Naive thymus-derived CD4-positive, alpha-beta T cell (primary cell): ENCODE data around the gene C16orf46. TPM values are rescaled to one million over a fixed set of nuclear protein-coding genes. Genes with fewer than 3 reads are reported as not detected.

Source experiments
- ATAC-seq: fragments of 150-1000 bp; cut with Tn5 transposase; 2 replicates; pipeline ENCODE4 v1.10.0; 2021; ENCODE audit warnings: mild to moderate bottlenecking, moderate library complexity
- CTCF ChIA-PET: fragments of 350-600 bp; sonication (Branson Sonifier 250); formaldehyde crosslinking; loops from one replicate; lab custom pipeline; 2021; ENCODE audit warnings: antibody characterized with exemption; lab: Charles Lee
- POLR2A ChIA-PET: fragments of 350-600 bp; sonication (Branson Sonifier 250); formaldehyde crosslinking; loops from one replicate; lab custom pipeline; 2021; ENCODE audit warnings: antibody characterized with exemption, inconsistent platforms; lab: Charles Lee
- DNase-seq, 9 donors: peaks; one replicate each; pipeline versions ENCODE4 v3.0.0 to v3.0.0-alpha.2; 2020 to 2022; ENCODE audit warnings: mixed read lengths in 1 of 9
- H3K27ac ChIP-seq: one replicate; pipeline ENCODE4 v1.7.0; 2013; ENCODE audit warnings: mild to moderate bottlenecking, low read depth, low read length, moderate library complexity
- H3K27me3 ChIP-seq, 2 donors: one replicate each; pipeline ENCODE4 v1.7.0; 2013; ENCODE audit warnings: low read length in 2 of 2, mild to moderate bottlenecking in 2 of 2, moderate library complexity in 2 of 2; ENCODE audit not compliant: control insufficient read depth in 2 of 2, insufficient read depth in 2 of 2
- H3K36me3 ChIP-seq, 3 experiments: 1 replicate in 2 of 3; 2 replicates in 1 of 3; pipeline ENCODE4 v1.7.0; 2013; ENCODE audit warnings: low read length in 3 of 3, mild to moderate bottlenecking in 3 of 3, moderate library complexity in 1 of 3; ENCODE audit not compliant: insufficient read depth in 3 of 3, control insufficient read depth in 2 of 3
- H3K4me1 ChIP-seq, 2 donors: one replicate each; pipeline ENCODE4 v1.7.0; 2013; ENCODE audit warnings: low read length in 2 of 2, mild to moderate bottlenecking in 2 of 2, moderate library complexity in 1 of 2; ENCODE audit not compliant: control insufficient read depth in 2 of 2, insufficient read depth in 2 of 2
- H3K4me3 ChIP-seq: 2 replicates; pipeline ENCODE4 v1.7.0; 2013; ENCODE audit warnings: mild to moderate bottlenecking, low read length
- H3K9me3 ChIP-seq, 3 experiments: 1 replicate in 2 of 3; 2 replicates in 1 of 3; pipeline ENCODE4 v1.7.0; 2013; ENCODE audit warnings: low read length in 3 of 3; ENCODE audit not compliant: control insufficient read depth in 2 of 3
- H3K27ac Mint-ChIP-seq, 9 donors: one replicate each; pipeline ENCODE4 v1.8.0; 2020 to 2022; ENCODE audit warnings: mixed read lengths in 9 of 9, mild to moderate bottlenecking in 8 of 9, moderate library complexity in 5 of 9, inconsistent platforms in 2 of 9
- H3K27me3 Mint-ChIP-seq, 5 donors: one replicate each; pipeline ENCODE4 v1.8.0; 2021 to 2022; ENCODE audit warnings: mixed read lengths in 5 of 5, mild to moderate bottlenecking in 1 of 5
- H3K36me3 Mint-ChIP-seq, 5 donors: one replicate each; pipeline ENCODE4 v1.8.0; 2020 to 2022; ENCODE audit warnings: mixed read lengths in 5 of 5, mild to moderate bottlenecking in 3 of 5, inconsistent platforms in 1 of 5
- H3K4me1 Mint-ChIP-seq, 7 donors: one replicate each; pipeline ENCODE4 v1.8.0; 2020 to 2022; ENCODE audit warnings: mixed read lengths in 7 of 7, mild to moderate bottlenecking in 3 of 7, inconsistent platforms in 1 of 7
- H3K4me3 Mint-ChIP-seq, 10 donors: one replicate each; pipeline ENCODE4 v1.8.0; 2020 to 2022; ENCODE audit warnings: mild to moderate bottlenecking in 10 of 10, mixed read lengths in 10 of 10, moderate library complexity in 6 of 10, inconsistent platforms in 2 of 10
- H3K9me3 Mint-ChIP-seq, 11 donors: one replicate each; pipeline ENCODE4 v1.8.0; 2020 to 2022; ENCODE audit warnings: mixed read lengths in 11 of 11, mild to moderate bottlenecking in 4 of 11, inconsistent platforms in 1 of 11, moderate library complexity in 1 of 11
- intact Hi-C, 2 donors: fragments of 100-400 bp; cut with micrococcal nuclease; formaldehyde crosslinking; loops; one replicate each; pipeline ENCODE4 v1.15.1; 2023
- polyA plus RNA-seq, 2 donors: library from polyadenylated mRNA; unstranded; fragments of 300-500 nt; fragmentation: Illumina TruSeq; gene quantifications; one replicate each; pipeline ENCODE4 v1.2.3, GENCODE V29; 2021
- total RNA-seq, 6 experiments: library from RNA in 5 of 6; stranded (reverse) in 5 of 6; gene quantifications; 1 replicate in 5 of 6; 2 replicates in 1 of 6; pipeline ENCODE4 v1.2.3 and lab custom pipeline; 2021 to 2026

The C16orf46 gene
- total and polyA plus RNA-seq, 7 experiments from 2014 or later, result 0.24 to 2.1 (median 0.43) TPM; not detected in 1

- H3K4me1 Mint-ChIP-seq, result peaks cover 0 to 4% (median 0%) of the 10 kb centered on the region in 7 donors
- ATAC-seq (no peak), DNase-seq (no peak)
- no peaks in the 10 kb centered on the region for H3K9me3 ChIP-seq
- no peak overlapping the region for H3K4me3 ChIP-seq
- no peaks in the 10 kb centered on the region for H3K36me3 Mint-ChIP-seq
- no peaks in the 10 kb centered on the region for H3K27me3 Mint-ChIP-seq
- no peak overlapping the region for H3K4me3 Mint-ChIP-seq
- H3K4me1 ChIP-seq, result peaks cover 9% of the 10 kb centered on the region in 2 donors
- POLR2A ChIA-PET, result no interaction called here
- peaks cover 0 to 7% (median 0%) of the 10 kb centered on the region in 3 experiments for H3K36me3 ChIP-seq
- H3K27ac Mint-ChIP-seq, result no peak overlapping the region
- no peaks in the 10 kb centered on the region for H3K27me3 ChIP-seq
- H3K27ac ChIP-seq, result no peak overlapping the region
- no peaks in the 10 kb centered on the region for H3K9me3 Mint-ChIP-seq
- CTCF ChIA-PET, result no interaction called here
- intact Hi-C loops, result no loop called here
Observed at GRCh38 chr16:81081014-81081413, 4.0 kb upstream of the C16orf46 start.

- DNase-seq (no peak), ATAC-seq (no peak)
- H3K4me3 Mint-ChIP-seq, result peak overlapping the region in 1 of 10 donors; percentile 45
- ChIA-PET CTCF (interaction anchor here (0.8 kb wide), 1 partner anchor 118 kb away, joined by 4 read pairs; no protein-coding TSS in a partner anchor), POLR2A (interaction anchor here (0.5 kb wide), 1 partner anchor 25 kb away, joined by 3 read pairs; no protein-coding TSS in a partner anchor)
- H3K27me3 ChIP-seq, result no peaks in the 10 kb centered on the region
- H3K27ac ChIP-seq, result no peak overlapping the region
- H3K9me3 ChIP-seq, result no peaks in the 10 kb centered on the region
- peaks cover 10 to 11% of the 10 kb centered on the region in 2 donors for H3K4me1 ChIP-seq
- no peaks in the 10 kb centered on the region for H3K36me3 Mint-ChIP-seq
- peak overlapping the region in 1 of 9 donors; percentile 12 for H3K27ac Mint-ChIP-seq
- H3K4me3 ChIP-seq, result no peak overlapping the region
- peaks cover 0 to 7% (median 0%) of the 10 kb centered on the region in 3 experiments for H3K36me3 ChIP-seq
- H3K27me3 Mint-ChIP-seq, result no peaks in the 10 kb centered on the region
- H3K4me1 Mint-ChIP-seq, result peaks cover 0 to 4% (median 0%) of the 10 kb centered on the region in 7 donors
- no peaks in the 10 kb centered on the region for H3K9me3 Mint-ChIP-seq
- intact Hi-C loops, result no loop called here
Observed at GRCh38 chr16:81080233-81080632, 3.2 kb upstream of the C16orf46 start.

- ATAC-seq (peak; percentile 92), DNase-seq (peak; percentile 89 to 98 (median 95))
- intact Hi-C loops, result loop anchor here (1.0 to 10.0 kb wide), 14 partner anchors 20 to 1578 kb away; partner anchors contain the start of genes ATMIN (in 2 of the 2), CDYL2 (in 2 of the 2), CENPN (in 2 of the 2) and DYNLRB2 (in 2 of the 2)
- H3K4me1 Mint-ChIP-seq, result peaks cover 0 to 4% (median 0%) of the 10 kb centered on the region in 7 donors
- no peaks in the 10 kb centered on the region for H3K36me3 Mint-ChIP-seq
- H3K4me3 Mint-ChIP-seq, result no peak overlapping the region
- peaks cover 10 to 11% of the 10 kb centered on the region in 2 donors for H3K4me1 ChIP-seq
- ChIA-PET CTCF (interaction anchor here (1.0 to 2.1 kb wide), 2 partner anchors 40 to 42 kb away, joined by 4 to 14 read pairs; partner anchors contain the start of gene ATMIN), POLR2A (interaction anchor here (0.7 to 2.7 kb wide), 9 partner anchors 11 to 1785 kb away, joined by 3 to 20 read pairs (median 4); partner anchors contain the start of genes ATMIN, CENPN, CMC2 and GAN)
- H3K9me3 ChIP-seq, result no peaks in the 10 kb centered on the region
- H3K27me3 ChIP-seq, result no peaks in the 10 kb centered on the region
- peaks cover 0 to 7% (median 0%) of the 10 kb centered on the region in 3 experiments for H3K36me3 ChIP-seq
- peaks cover 0 to 10% (median 0%) of the 10 kb centered on the region in 5 donors for H3K27me3 Mint-ChIP-seq
- no peak overlapping the region for H3K27ac Mint-ChIP-seq
- H3K27ac ChIP-seq, result peak overlapping the region; percentile 89
- peak overlapping the region; percentile 96 for H3K4me3 ChIP-seq
- no peaks in the 10 kb centered on the region for H3K9me3 Mint-ChIP-seq
Observed at GRCh38 chr16:81076566-81077075, 417 bp downstream of the C16orf46 start.

DNA sequence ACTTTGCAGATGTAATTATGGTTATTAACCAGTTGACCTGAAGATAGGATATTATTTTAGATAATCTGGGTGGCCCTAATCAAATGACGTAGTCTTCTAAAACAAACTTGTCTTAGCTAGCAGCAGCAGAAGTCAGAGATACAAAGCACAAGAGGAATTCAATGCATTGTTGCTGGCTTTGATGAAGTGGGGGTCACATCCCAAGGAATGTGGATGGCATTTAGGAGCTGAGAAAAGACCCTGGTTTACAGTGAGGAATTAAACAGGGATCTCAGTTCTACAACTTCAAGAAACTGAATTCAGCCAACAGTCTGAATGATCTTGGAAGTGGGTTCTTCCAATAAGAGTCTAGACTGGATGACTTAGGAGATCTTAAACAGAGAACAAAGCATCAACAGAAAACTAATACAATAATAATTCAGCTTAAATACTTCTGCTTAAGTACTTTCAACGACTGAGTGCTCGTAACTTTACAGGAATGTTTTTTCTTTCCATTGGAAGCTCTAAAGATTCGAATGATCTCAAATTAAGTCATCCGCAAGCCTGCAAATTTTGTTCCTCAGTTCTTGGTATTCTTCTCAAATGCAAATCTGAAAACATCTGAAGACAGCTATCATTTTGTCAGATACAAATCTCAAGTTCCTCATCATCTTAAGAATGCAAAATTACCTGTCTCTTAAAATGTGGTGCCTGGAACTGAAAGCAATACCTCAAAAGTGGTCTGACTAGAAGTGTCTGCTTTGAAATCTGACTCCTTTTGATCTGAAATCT, 3.3 kb downstream of the C16orf46 start:
- no peaks in the 10 kb centered on the region for H3K36me3 Mint-ChIP-seq
- no peak overlapping the region for H3K4me3 Mint-ChIP-seq
- peaks cover 0 to 10% (median 0%) of the 10 kb centered on the region in 5 donors for H3K27me3 Mint-ChIP-seq
- Histone ChIP-seq H3K27ac (no peak overlapping the region), H3K9me3 (no peaks in the 10 kb centered on the region), H3K27me3 (no peaks in the 10 kb centered on the region), H3K36me3 (peaks cover 0 to 7% (median 0%) of the 10 kb centered on the region in 3 experiments), H3K4me3 (no peak overlapping the region), H3K4me1 (peaks cover 10 to 11% of the 10 kb centered on the region in 2 donors)
- POLR2A ChIA-PET, result interaction anchor here (0.5 to 0.7 kb wide), 3 partner anchors 14 to 1112 kb away, joined by 3 to 5 read pairs (median 3); no protein-coding TSS in a partner anchor
- no peak overlapping the region for H3K27ac Mint-ChIP-seq
- CTCF ChIA-PET, result interaction anchor here (0.6 to 1.4 kb wide), 3 partner anchors 37 to 188 kb away, joined by 4 to 8 read pairs (median 5); partner anchors contain the start of gene ATMIN
- no peaks in the 10 kb centered on the region for H3K9me3 Mint-ChIP-seq
- ATAC-seq, result no peak
- DNase-seq, result no peak
- intact Hi-C loops, result loop anchor here (10.0 kb wide), 2 partner anchors 269 to 1581 kb away; partner anchors contain the start of gene CDYL2 (in 2 of the 2)
- peaks cover 0 to 4% (median 0%) of the 10 kb centered on the region in 7 donors for H3K4me1 Mint-ChIP-seq

DNA sequence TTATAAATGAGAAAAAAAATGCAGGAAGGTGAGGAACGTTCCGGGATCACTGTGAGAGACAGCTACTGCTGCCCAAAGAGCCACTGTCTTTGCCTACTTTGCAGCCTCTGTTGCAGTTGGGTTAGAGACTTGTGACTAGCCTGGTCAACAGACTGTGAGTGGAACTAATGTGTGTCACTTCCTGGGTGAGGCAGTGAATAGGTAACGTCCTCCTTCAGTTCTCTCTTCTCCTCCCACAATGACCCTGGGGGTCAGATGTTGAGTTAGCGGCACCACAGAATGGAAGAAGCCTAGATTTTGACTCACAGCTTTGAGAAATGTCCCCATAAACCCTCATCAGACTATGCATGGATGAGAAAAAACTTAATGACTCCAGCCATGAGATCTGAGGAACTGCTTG, 5.2 kb downstream of the C16orf46 start:
- no peaks in the 10 kb centered on the region for H3K36me3 ChIP-seq
- POLR2A ChIA-PET, result no interaction called here
- DNase-seq (no peak), ATAC-seq (no peak)
- H3K27me3 ChIP-seq, result no peaks in the 10 kb centered on the region
- intact Hi-C loops, result loop anchor here (10.0 kb wide), 2 partner anchors 267 to 1583 kb away; partner anchors contain the start of gene CDYL2 (in 2 of the 2)
- no peak overlapping the region for H3K4me3 ChIP-seq
- H3K4me1 Mint-ChIP-seq, result peaks cover 0 to 6% (median 0%) of the 10 kb centered on the region in 7 donors
- no peaks in the 10 kb centered on the region for H3K36me3 Mint-ChIP-seq
- no peak overlapping the region for H3K27ac Mint-ChIP-seq
- no peaks in the 10 kb centered on the region for H3K9me3 Mint-ChIP-seq
- peaks cover 0 to 17% (median 0%) of the 10 kb centered on the region in 5 donors for H3K27me3 Mint-ChIP-seq
- H3K4me3 Mint-ChIP-seq, result no peak overlapping the region
- H3K27ac ChIP-seq, result no peak overlapping the region
- CTCF ChIA-PET, result interaction anchor here (1.3 kb wide), 1 partner anchor 36 kb away, joined by 4 read pairs; the partner anchor contains the start of gene ATMIN
- peaks cover 5 to 6% of the 10 kb centered on the region in 2 donors for H3K4me1 ChIP-seq
- no peaks in the 10 kb centered on the region for H3K9me3 ChIP-seq

DNA sequence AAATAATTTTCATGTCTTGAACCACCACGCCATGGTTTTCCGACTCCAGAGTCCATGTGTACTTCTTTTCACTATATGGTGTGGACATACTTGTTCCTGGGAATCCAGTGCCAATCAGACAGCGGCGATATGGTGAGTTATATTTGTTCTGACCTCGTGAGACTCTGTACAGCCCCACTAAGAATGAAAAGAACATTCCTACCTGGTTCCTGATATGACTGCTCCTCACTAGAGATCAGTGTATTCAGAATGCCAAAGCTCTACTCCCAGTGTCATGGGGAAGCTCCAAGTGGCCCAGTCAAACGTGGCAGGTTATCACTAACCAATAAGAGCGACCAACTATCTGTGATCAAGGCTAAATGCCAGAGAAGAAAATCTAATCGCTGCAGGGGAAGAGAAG, 6.1 kb downstream of the C16orf46 start:
- Histone ChIP-seq H3K27ac (no peak overlapping the region), H3K27me3 (no peaks in the 10 kb centered on the region), H3K4me3 (no peak overlapping the region), H3K9me3 (no peaks in the 10 kb centered on the region), H3K36me3 (no peaks in the 10 kb centered on the region), H3K4me1 (peaks cover under 1 to 2% of the 10 kb centered on the region in 2 donors)
- Mint-ChIP-seq H3K36me3 (no peaks in the 10 kb centered on the region), H3K4me3 (no peak overlapping the region), H3K27me3 (peaks cover 0 to 17% (median 0%) of the 10 kb centered on the region in 5 donors), H3K27ac (no peak overlapping the region), H3K9me3 (no peaks in the 10 kb centered on the region), H3K4me1 (peaks cover 0 to 10% (median 0%) of the 10 kb centered on the region in 7 donors)
- no peak for DNase-seq
- no peak for ATAC-seq
- ChIA-PET POLR2A (no interaction called here), CTCF (no interaction called here)
- intact Hi-C loops, result loop anchor here (10.0 kb wide), 2 partner anchors 266 to 1584 kb away; partner anchors contain the start of gene CDYL2 (in 2 of the 2)
